Activated T-cell treated with anti-CD3 and anti-CD28 coated beads for 24 hours (primary cell): ENCODE data around the gene ICE1.
"Not testable (repeated sequence)": the region's sequence is repeated elsewhere in the genome, so short reads cannot be mapped to it uniquely, and the experiment has no call there.

Experiments
- DNase-seq: peaks from one replicate; pipeline ENCODE4 v3.0.0-alpha.2; 2020; ENCODE audit warnings: low read depth

Gene ICE1

DNA sequence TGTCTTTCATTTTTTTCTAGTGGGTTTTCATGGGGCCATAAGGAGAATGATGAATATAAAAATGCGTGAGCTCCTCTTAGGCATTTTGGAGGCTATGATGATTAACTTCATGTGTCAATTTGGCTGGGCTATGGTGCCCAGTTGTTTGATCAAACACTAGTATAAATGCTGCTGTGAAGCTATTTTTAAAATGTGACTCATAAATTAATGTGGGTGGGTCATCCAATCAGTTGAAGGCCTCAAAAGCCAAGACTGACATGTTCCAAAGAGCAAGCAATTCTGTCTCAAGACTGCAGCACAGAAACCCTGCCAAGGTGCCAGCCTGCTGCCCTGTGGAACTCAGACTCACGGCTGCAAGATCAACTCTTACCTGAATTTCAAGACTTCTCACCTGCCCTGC lies 24.4 kb upstream of the ICE1 start:
- DNase-seq = no peak

DNA sequence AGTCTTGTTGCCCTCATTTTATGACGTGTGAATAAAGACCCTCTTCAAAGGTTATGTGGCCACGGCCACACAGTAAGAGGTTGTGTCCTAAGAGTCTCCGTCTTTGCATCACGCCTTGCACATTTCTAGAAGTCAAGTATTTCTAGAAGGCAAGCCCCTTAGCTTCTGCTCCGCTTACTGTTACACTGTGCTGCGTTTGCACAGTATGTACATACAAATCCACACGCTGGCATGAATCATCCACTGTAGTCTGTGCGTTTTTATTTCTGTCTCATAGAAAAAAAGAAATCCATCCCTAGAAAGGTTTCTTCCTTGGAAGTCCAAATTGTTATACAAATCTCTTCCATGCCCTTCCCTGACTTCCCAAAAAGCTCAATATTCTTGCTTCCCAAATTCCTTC lies 21.4 kb upstream of the ICE1 start:
- DNase-seq = no peak

DNA sequence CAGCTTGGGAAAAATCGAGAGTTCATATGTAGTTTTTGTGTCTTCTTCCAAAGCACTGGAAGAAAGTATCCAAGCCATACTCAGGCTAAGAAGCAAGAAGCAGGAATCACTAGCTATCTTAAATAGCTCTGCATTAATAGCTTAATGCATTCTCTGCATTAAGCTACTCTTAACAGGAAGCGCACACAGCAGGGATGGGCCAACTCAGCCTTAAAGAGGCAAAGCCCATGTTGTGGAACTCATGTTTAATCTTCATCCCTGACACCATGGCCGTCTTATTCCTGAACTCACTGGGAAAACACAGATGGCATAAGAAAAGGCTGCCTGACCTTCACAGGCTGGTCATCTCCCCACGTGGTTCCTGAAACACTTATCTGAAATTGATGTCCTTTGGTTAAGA lies 18.7 kb upstream of the ICE1 start:
- no peak for DNase-seq

DNA sequence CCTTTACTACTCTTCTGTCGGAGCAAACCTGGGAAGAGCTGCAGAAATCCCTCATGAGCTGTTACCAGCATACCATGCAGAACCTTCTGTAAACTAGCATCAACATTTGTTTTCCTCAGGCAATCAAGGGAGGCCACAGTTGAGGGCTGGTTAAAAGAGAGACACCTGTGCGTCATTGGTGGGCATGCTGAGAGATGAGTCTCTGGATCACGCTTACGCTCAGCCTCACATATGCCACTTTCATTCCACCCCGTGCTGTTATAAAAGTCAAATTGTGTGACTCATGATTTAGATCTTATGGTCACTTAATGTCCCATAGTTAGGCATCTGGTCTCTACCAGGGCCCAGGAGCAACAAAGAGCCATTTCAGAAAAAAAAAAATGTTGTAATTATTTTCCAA lies 18.1 kb upstream of the ICE1 start:
- DNase-seq = no peak

DNA sequence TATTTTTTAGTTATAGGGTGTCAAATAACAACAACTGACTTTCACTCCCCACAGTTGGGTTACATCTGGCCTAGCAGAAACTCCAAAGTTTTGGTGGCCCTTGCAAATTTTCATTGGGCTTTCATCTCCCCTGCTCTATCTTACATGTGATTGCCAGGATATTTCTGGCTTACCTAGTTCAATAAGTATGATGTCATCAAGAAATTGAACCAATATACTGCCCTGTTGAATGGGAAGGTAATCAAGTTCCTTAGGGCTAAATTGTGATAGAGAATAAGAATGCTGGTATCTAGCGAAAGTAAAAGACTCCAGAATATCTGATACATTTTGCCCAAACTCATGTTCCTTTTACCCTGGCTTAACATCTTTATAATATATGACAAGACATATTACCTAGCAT lies 17.0 kb upstream of the ICE1 start:
- DNase-seq = no peak

DNA sequence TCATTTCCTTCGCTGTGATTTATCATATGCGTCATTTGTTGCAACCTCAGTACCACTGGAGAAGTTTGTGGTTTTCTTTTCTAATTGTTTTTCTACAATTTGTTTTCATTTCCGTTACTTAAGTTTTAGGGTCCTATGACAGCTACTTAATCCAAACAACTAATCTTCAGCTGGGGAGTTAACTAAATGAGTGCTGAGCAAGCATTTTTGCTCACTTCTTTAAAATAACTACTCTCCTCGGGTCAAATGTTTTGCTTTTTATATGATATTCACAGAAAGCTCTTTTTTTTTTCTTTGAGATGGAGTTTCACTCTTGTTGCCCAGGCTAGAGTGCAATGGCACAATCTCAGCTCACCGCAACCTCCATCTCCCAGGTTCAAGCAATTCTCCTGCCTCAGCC lies 14.6 kb upstream of the ICE1 start:
- no peak for DNase-seq

DNA sequence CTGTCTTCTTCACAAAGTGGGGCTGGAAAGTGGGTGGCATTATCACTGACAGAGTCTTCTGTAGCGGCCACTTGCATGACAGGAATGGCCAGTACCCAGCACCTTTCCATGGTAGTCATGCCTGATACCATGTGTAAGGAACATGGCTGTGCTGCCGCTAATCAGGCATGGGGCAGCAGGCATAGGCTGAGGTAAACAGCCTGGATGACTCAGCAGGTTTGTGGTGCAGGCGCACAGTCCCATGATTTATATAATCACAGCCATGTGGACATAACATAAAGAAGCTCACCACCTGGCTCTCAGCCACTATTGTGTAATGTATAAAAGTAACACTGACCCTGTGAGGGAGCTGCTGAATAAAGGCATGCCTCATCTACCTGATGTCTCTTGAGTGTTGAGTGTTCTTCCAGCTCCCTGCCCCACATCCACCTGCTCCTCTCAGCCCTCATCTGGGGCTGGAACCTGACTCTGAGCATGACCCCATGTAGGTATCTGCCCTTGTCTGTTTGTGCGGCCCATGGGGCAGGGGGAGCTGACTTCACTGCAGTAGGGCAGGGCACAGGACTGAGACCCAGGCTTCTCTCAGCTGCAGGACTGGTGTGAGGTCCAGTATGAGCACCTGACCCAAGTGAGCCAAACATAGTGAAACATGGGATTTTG lies 13.2 kb upstream of the ICE1 start:
- no peak for DNase-seq

DNA sequence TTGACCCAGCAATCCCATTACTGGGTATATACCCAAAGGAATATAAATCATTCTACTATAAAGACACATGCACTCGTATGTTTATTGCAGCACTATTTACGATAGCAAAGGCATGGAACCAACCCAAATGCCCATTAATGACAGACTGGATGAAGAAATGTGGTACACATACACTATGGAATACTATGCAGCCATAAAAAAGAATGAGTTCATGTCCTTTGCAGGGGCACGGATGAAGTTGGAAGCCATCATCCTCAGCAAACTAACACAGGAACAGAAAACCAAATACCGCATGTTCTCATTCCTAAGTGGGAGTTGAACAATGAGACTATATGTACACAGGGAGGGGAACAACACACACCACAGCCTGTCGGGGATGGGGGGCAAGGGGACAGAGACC lies 8.6 kb upstream of the ICE1 start:
- DNase-seq = not testable (repeated sequence)

DNA sequence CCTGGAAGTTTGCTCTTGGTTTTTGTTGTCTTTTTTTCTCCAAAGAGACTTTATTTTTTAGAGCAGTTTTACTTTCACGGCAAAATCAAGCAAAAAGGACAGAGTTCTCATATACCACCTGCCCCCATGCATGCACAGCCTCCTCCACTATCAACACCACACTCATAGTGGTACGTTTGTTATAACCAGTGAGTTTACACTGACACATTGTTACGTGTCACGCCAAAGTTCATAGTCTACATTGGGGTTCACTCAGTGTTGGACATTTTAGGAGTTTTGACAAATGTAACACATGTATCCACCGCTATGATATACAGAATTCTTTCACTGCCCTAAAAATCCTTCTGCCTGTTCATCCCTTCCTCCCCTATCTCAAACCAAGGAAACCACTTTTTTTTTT lies 7.5 kb upstream of the ICE1 start:
- DNase-seq = no peak

DNA sequence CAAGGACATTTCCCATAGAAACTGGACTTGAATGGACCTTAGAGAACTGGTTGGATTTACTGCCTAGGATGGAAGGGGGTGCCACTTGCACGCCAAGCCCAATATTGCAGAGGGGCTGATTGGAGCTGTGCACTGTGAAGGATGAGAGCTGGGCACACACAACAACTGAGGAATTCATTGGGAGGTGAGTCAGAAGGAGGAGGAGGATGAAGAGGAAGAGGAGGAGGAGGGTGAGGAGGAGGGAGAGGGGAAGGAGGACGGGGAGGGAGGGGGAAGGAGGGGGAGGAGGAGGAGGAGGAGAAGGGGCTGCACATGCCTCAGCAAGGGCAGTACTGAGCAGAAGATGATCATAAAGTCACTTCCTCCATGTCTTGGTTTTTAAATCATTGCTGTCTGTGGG lies 5.7 kb upstream of the ICE1 start:
- DNase-seq = no peak

DNA sequence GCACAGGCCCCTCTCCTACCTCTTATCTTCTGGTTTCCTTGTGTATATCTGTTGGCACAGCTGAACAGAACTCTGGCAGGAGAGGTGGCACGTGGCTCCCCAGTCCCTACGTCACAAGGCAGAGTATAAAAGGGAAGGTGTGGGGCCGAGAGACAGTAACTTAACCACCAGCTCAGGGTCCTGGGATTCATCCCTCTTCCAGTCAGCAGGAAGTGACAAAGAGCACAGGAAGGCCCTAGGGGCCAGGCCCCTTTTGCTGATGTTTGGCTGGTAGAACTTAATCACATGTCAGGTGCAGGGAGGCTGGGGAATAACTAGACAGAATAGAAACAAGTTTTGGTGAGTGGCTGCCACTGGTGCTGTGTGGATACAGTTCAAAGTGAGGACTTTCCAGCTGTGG lies 4.5 kb upstream of the ICE1 start:
- no peak for DNase-seq

DNA sequence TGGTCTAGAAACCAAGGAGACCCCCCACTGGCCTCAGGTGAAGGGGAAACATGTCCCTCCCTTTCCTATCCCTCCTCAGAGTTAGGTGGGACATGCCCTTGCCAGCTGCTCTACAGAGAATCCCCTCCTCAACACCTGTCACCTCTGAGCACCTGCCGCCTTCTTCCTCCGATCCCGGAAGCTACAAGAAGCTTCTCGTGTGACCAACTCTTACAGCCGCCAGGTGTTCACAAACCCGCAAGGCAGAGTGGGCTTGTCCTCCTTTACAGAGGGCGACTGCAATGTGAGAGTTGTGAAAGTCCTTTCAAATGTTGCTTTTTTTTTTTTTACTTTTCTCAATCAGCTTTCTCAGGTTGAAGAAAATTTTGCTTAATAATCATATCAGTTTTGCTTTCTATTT lies 3.7 kb upstream of the ICE1 start:
- no peak for DNase-seq

DNA sequence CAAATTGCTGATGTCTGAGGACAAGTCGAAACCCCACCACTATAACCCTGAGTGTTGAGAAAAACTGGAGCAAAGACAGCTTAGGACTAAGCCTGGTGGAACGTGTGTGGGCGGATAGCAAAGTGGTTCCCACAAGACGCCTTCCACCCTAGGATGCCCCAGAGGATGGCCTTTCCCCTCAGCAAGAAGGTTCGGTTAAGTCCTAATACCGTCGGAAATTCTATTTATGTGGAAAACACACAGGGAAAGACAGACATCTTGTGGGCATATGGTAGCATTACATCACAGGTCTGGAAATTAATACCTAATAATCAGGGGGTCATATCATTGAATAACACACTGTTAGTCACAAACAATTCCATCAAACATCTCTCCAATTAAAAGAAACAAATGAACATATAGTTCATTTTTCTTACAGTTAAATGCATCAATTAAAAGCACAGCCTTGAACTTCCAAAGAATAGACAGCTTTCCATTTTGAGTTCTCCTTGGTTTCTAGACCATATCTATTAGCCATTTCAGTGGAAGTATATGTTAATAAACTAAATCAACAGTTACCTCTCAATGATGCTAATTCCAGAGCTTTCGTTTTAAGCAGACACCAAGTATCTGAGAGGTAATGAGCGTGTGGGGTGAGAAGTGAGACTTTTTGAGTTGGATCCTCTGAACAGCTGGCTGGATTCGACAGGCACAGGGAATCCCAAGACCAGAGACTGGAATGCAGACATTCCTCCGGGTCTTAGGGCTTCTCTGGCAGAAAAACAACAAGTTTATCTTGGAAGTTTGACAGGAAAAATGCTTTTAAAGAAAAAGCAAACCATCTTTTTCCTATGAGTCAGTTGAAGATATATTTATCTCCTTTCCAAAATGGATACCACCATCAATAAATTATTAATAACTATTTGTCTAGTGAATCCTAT lies 2.9 kb upstream of the ICE1 start:
- no peak for DNase-seq

DNA sequence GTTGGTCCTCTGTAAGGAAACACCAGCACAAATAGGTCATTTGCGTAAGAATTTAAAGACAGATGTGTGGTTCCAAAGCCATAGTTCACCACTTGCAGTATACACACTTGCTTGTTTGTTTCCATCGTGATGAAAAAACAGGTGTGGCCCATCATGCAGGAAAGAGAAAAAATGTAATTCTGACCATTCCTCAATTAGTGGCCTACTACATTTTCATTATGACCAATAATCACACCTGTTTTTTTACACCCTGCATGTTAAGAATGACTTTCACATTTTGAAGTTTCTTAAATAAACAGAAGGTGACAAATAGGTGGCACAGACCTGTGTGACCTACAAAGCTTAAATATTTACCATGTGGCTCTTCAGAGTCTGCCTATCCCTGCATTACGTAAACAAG lies 2.2 kb upstream of the ICE1 start:
- DNase-seq = no peak

DNA sequence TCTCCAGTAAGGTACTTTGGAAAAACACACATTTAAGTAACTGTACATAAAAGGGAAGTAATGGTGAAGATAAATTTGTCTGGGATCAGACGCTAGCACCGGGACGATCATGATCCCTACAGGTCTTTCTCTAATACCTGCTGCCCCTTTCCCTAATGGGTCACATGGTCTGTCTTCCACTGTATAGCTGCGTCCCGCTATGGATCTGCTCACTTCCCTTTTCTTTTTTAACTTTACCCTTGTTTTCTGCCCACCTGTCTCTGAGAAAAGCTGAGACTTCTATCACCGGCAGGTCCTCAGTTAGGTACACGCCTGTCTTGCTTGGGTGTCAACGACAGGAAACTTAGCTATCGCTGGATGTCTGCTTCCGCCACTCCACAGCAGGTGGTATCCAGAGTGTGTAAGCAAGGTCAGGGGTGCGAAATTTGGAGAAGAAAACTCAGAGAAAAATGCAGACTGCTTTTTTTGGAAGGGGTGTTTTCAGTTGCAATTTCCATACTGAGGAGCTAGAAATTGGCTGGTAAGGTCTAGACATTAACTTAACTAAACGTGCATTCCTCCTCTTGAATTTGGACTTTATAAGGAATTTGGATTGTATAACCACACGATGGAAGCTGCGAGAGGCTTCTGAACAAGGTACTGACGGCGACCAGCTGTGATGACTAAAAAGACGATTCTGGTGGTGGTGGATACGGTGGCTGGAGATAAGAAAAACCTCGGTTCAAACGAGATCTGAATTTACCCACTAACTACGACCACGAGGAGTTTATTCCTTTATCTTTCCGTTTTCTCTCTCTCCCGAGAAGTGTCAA lies 1.1 kb upstream of the ICE1 start:
- DNase-seq = peak; percentile 12

DNA sequence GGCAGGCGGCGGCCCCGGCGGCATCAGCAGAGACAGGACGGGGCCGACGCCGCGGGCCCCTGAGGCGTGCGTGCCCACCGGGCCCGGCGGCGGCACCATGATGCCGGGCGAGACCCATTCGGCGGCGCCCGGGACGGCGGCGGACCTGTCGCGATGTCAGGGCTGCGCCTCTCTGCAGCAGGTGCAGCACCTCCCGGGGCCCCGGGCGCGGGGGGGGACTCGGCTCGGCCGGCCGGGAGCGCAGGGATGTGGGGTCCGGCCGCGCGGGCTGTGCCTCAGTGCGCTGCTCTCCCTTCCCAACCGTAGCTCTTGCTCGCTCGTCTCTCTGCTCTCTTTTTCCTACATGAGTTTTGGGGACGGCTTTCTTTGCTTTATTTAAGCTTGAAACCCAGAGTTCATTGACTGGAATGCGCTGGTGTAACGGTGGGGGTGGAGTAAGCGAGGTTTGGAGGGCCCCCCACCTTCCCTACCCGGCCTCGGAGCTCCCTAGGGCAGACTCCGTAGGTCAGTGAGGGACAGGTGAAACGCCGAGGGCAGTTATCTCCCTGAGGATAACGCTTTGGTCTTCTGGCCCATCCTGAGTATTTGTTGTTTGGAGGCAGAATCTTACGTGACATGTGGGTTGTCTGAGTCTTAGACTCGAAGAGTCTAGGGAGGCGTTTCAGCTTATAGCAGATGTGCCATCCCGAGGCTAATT lies 490 bp downstream of the ICE1 start:
- no peak for DNase-seq

DNA sequence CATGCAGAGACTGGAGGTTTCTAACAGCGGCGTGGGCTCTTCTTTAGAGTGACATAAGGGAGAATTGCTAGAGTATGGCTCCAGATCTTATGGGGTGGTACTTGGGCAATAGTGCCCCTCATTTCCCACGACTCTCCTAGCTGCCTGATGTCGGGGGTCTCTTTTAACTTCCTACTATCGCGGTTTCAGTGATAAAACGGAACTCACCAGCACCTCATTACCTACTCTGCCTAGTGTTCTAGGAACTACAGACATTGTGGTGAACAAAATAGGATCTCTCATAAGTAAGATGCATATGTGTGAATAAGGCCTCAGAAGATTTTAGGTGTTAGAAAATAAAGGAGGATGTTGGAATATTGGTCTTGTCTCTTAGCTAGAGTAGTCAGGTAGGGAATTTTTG lies 1.1 kb downstream of the ICE1 start:
- no peak for DNase-seq

DNA sequence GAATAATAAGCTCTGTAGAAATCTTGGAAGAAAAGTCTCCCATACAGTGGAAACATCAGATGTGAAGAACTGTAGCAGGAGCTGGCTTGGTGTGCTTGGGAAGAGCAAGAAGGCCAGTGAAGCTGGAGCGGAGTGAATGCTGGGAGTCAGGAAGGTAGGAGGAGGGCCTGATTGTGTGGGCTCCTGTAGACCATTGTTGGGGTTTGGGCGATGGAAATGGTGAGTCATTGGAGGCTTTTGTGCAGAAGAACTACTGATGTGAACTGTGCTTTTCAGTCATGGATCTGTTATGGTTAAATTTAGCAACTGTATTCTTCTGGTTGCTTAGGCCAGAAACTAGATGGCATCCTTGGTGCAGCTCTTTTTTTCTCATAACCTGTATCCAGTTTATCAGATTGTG lies 2.3 kb downstream of the ICE1 start:
- peak; percentile 13 for DNase-seq

DNA sequence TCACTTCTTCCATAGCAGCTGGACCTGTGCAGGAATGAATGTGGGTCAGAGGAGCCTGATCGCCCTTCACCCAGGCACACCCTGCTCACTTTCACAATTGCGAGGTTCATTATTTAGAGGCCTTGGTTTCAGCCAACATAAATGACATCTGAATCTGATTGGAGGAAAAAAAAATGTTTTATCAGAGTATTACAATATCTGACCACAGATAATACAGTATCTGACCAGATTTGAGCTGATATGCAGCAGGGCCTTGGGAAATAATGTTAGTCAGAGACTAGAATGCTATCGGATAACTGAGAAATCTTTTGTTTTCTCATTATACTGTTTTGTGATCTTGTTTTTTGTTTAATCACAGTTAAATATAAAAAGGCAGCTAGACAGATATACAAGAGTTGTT lies 7.7 kb downstream of the ICE1 start:
- no peak for DNase-seq

DNA sequence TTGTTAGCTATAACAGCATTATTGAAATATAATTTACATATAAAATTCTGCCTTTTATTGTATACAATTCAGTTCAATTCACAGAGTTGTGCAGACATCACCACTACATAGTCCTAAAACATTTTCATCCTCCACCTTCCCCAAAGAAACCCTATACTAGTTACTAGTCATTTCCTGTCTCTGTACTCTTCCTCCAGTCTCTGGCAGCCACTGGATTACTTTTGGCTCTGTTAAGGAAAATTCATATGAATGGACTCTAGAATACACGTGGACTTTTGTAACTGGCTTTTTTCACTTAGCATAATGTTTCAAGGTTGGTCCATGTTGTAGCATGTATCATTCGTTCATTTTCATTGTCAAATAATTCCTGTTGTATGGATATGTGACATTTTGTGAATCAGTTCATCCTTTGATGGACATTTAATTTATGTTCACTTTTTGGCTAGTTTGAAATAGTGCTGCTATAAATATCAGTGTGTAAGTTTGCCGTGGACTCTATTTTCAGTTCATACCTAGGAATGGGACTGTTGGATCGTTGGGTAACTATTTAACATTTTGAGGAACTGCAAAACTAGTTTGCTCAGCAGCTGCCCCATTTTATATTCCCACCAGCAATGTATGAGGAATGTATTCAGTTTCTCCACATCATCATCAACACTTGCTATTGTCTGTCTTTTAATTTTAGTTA lies 9.7 kb downstream of the ICE1 start:
- DNase-seq = no peak

DNA sequence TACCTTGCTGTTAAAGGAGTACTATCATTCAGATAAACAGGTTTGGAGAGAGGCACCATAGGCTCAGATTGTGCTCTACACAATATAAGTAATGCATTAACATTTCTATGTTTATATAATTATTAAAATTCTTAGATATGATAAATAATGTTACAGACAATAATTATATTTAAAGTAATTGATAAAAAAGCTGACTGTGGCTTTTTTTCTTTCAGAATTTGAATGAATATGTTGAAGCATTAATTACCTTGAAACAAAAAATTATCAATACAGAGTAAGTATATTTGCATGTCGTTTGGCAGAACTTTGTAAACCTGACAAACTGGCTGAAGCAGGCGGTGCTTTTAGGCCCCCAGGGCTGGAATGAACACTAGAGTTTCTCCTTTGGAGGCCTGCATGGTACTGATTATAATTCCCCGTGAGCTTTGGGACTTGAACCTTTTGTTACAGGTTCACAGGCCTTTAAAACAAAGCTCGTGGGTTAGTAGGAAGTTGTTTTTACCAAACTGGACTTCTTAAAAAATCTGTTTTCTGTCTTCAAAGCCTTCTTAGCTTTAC lies 13.8 kb downstream of the ICE1 start:
- no peak for DNase-seq
